GM19455 (cell line): Measurements from ENCODE around the gene CRISP3.
"Not testable (repeated sequence)": the region's sequence is repeated elsewhere in the genome, so short reads cannot be mapped to it uniquely, and the experiment has no call there.

ENCODE experiments used
- ATAC-seq: cut with Tn5 transposase; IDR thresholded peaks from one replicate; pipeline ENCODE4 v1.9.1; 2021; ENCODE audit not compliant: unreplicated experiment

CRISP3 gene, protein sequence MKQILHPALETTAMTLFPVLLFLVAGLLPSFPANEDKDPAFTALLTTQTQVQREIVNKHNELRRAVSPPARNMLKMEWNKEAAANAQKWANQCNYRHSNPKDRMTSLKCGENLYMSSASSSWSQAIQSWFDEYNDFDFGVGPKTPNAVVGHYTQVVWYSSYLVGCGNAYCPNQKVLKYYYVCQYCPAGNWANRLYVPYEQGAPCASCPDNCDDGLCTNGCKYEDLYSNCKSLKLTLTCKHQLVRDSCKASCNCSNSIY

DNA sequence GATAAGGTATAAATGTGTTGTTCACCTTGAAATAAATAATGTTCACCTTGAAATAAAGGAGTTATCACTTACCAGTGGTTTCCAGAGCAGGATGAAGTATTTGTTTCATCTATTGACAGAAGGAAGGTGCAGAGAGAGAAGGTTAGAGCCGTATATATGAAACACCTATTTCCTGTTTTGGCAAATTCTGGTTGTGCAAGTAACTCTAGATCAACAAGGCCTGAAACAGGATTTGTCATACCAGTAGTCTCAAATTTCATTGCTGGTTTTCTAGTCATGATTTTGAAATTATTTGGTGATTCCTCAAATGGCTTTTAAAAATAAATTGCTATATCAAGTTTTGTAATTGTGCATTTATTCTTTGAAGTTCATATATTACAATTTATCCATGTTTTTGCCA lies at the start of gene CRISP3:
TSS of gene CRISP3 (minus strand) at position 130 of the 400 bp plus-strand sequence. CDS start at position 109, 21 bp downstream.
- ATAC-seq = no peak

DNA sequence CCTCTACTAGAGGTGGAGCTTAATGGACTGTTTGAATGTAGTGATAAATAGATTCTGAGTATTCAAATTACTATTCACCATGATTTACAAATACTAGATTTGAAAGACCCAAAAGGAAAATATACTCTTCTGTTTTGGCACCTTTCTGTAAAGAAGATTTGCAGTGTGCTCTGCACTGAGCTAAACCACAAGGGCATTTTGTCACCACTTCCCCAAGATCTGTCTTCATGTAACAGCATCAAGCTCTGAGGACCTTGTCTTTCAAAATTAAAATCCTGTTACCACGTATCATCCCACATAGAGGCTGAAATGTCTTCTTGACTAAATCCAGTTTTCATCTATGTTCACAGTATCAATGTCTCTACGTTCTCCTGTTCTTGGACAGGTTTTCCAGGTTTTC lies 46.2 kb upstream of the CRISP3 start:
- no peak for ATAC-seq

DNA sequence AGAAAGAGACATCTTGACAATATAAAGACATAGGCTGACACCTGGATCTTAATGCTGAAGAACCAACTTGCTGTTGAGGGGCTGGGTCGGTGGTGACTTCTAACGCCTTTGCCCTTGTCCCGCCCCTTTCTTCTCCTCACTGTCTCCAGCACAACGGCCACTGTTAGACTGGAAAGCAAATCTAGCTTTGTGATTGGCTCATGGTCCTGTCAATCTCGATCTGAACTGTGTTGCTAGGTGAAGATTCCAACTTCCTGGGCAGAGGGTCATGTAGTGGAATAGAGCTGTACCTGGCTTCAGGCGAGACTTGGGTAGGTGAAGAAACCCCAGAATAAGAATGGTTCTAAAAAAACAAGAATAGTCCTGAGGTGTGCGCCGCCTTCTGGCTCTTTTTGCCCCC lies 43.0 kb upstream of the CRISP3 start, which contains the start of gene PGK2:
TSS of gene PGK2 (minus strand) at position 110 of the 400 bp plus-strand sequence. CDS start at position 12, 98 bp downstream.
- no peak for ATAC-seq

DNA sequence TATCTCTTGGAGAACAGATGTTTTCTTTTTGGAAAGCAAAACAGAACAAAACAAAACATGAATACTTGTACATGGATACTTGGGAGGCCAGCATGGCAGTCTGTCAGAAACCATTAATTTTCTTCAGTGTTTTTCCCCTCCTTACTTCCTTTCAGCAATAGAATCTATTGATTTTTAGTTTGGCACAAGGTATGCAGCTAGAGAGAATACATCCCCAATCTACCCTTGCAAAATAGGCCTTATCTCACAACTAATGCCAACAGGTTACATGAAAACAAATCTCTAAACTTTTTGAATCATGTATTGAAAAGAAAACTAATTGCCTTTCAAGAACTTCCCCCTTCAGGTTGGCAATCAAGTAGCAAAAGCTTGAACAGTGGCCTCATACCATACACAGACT lies 40.1 kb upstream of the CRISP3 start:
- no peak for ATAC-seq

DNA sequence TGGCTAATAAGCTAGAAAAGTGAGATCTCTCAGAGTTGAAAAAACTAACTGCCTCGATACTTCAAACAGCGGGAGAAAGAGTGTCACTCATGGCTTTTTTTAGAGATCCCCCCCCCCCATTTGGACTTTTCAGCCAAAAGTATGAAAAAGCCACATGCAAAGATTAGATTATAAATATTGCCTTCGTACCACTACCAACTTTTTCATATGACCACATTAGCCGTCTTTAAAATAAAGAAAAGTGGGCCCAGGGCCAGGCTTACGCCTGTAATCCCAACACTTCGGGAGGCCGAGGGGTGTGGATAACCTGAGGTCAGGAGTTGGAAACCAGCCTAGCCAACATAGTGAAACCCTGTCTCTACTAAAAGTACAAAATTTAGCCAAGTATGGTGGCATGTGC lies 38.5 kb upstream of the CRISP3 start:
- ATAC-seq = no peak

DNA sequence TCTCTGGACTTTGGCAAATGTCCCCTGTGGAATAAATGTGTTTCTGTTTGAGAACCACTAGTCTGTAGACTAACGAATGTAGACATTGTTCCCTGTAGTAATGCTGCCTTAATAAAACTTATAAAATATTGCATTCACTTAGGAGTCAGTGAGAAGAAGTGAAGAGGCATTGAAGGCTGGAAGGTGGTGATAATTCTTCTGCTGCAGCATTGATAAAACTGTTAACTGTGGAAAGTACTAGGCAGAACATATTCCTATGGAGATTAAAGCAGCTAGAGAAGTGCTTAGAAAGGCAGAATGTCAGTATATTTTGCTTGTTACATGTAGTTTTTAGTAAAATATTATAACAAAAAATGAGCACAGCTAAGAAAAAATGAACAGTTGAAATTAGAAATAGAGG lies 38.1 kb upstream of the CRISP3 start:
- ATAC-seq = no peak

DNA sequence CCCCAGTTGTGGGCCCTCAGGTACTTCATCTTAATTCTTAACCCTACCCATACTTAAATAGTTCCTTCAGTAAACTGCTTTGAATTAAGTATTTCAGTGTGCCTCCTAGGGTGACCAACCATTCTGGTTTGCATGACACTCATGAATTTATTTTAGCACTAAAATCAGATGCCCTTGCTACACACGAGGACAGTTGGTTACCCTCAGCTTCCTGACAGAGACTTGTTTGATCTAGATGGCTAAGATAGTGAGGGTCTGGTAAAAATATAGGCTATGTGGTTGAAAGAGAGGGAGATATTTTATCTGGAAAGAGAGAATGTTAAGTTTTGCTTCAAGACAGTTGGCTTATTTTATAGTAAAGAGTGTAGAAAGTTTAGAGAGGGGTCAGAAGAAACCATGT lies 32.3 kb upstream of the CRISP3 start:
- no peak for ATAC-seq

DNA sequence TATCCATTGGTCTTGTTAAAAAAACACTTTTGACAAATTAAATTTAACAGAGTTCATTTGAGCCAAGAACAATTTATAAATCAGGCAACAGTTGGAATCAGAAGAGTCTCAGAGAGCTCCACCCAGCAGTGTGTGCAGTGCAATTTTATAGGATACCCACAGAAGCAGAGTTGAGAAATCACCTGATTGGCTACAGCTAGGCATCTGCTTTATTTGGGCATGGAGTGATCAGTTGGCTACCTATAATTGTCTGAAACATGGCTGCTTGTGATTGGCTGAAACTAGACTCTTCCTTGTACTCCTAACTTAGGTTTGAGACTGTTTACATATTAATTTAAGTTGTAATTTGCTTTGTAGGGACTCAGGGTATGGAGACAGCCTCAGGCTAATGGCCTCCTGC lies 30.9 kb upstream of the CRISP3 start:
- no peak for ATAC-seq

DNA sequence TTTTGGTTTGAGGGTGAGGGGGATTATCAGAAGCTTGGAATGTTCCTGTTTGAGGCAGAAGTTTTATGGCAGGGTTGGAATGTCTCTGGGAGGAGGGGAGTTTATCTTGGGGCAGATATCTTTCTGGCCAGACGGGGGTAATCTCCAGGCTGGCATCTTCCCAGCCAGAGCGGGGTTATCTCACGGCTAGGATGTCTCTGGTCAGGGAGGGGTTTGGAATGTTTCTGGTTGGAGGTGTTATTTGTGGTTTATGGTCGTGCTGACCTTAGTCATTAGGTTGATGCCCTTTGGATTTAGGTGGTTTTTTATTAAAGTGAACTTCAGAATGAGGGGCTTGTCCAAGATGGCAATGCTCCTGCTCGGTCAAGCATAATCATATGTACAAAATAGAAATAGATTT lies 28.1 kb upstream of the CRISP3 start:
- no peak for ATAC-seq

DNA sequence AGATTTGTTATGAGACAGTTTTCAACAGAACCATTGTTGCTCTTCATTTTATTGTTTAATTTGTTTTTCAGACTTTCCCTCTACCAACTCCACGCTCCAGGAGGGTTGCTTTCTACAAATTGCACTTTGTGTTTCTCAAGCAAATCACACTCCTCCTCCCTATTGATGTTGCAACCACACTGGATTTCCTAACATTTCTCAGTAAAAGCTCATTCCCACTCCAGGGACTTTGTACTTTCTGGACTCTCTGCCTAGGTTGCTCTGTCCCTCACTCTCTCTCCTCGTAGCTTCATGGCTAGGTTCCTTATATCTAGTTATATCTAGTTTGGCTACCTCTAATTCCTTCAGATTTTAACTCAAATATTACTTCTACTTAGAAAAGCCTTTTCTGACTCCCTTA lies 22.6 kb upstream of the CRISP3 start:
- no peak for ATAC-seq

DNA sequence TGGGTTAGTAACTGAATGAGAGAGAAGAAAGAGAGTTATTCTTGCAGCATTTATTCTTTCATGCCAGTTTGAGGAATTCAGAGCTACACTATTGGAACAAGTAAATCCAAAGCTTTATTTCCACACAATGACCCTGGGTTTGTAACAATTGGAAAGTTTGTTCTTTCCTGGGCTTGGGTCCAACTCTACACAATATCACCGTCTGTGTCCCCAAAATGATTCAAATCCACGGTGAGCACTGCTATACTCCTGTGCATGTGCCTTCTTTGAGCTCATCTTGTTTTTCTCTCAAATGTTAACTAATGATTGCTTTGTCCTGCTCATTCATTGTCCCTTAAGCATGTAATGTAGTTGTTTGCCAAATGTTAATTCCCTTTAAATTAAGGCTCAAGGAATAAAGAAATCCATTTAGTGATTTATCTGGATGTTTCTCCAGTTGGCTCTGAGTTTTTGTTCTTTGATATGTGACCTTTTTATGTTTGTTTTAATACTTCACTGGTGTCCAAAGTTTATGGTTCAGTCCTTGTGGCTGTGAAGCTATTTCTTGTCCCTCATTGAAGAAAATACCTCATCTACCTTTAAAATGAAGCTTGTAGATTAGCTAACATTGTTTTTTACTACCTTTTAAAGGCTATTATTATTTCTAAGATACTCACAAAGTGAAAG lies 20.5 kb upstream of the CRISP3 start:
- no peak for ATAC-seq

DNA sequence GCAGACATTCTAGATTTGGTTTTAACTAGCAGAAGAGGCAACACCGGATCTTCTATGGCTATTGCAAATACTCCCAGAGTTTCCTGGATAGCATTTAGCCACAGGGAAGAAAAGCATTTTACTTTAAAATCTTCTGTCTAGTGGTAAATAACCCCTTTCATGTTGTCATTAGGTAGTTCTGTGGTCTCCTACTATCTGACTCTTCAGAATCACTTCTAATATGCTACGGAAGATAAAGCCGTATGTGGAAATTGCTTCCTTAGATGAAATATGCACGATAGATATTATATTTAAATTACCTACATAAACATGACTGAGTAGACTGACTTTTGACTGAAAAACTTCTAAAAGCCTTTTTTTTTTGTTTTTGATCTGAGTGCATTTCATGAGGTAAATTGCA lies 759 bp downstream of the CRISP3 start:
- ATAC-seq = no peak

DNA sequence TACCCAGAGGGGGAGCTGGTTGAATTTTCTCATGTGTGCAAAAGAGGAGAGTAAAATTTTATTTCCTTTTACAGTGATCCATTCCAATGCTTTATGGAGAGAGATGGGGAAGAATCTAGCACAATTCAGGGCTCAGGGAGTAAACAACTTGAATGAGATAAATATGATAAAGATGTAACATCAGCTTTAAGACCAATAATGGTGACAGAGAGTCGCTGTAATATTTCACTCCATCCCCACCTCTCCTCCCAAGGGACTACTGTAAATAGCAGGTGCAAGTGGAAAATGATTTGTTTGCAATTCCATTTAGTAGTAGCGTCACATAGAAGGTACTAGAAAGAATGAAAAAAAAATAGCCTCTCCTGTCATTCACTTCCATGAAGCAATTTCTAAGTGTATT lies 4.8 kb downstream of the CRISP3 start:
- ATAC-seq = no peak

DNA sequence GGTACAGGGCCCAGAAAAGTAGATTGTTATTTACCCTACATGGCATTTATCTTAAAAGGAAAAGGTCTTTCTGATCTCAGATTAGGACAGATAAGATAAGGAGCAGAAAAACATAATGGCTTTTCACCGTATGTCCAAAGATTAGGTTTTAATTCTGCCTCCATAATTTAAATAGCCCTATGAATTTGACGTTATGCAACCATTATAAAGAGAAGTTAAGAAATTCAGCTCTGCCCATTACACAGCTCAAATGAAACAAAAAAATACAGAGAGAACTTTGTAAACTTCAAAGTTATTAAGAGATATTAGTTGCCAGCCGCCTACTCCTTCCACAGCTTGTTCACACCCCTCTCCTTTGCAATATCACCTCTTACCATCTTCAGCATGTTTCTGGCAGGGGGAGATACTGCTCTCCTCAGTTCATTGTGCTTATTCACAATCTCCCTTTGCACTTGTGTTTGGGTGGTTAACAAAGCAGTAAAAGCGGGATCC lies 8.1 kb downstream of the CRISP3 start:
- no peak for ATAC-seq

DNA sequence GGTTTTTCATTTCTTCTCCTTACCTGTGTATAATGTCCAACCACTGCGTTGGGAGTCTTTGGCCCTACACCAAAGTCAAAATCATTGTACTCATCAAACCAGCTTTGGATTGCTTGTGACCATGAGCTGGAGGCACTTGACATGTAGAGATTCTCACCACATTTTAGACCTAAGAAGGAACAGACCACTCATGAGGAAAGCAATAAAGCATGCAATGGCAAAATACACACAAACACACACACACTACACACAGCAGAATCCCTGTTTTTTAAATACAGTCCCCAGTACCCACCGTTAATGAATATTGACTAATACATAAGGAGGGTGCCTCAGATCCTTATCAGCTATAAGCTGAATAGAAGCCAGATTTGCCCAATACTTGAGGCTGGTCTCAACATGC lies 10.5 kb downstream of the CRISP3 start:
- no peak for ATAC-seq

DNA sequence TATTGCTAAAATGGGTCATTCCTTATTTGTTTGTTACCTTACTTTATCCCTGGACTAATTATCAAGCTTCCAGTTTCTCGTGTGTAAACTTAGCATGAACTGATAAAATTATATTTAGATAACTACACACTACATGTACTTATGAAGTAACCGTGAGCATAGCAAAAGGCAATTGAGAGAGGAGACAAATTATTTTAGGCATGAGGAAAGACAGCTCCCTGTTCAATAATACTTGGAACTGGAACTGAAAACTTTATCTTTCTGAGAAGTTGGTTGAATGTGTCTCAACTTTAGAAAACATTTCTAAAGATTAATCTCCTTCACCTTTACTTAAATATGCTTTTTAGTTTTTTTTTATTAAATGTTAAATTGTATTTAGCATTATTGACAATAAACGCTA lies 11.4 kb downstream of the CRISP3 start:
- ATAC-seq = no peak

DNA sequence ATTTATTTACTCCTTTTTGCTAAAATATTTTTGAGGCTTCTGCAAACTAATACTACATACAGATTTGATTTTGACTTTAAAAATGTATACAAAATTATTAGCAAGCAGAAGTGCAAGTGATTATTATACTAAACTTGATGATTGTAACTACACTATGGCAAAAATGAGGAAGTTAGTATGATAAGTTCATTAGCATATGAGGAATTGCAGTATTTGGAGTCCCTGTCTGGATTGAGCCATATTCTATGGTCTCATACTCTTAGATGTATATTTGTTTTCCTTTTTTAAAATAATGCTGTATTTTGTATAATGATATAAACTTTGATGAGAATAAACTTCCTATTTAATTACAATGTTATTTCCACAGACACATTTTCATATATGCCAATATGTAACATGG lies 13.9 kb downstream of the CRISP3 start:
- ATAC-seq = no peak

DNA sequence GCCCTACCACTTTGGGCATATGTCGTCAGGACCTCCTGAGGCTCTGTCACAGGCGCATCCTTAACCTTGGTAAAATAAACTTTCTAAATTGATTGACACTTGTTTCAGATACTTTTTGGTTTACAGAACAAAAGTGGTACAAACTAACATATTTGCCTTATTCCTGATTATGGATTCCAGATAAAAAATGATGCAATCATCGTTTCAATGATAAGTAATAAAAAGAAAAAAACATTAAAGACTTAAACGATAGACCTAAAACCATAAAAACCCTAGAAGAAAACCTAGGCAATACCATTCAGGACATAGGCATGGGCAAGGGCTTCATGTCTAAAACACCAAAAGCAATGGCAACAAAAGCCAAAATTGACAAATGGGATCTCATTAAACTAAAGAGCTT lies 20.3 kb downstream of the CRISP3 start:
- not testable (repeated sequence) for ATAC-seq

DNA sequence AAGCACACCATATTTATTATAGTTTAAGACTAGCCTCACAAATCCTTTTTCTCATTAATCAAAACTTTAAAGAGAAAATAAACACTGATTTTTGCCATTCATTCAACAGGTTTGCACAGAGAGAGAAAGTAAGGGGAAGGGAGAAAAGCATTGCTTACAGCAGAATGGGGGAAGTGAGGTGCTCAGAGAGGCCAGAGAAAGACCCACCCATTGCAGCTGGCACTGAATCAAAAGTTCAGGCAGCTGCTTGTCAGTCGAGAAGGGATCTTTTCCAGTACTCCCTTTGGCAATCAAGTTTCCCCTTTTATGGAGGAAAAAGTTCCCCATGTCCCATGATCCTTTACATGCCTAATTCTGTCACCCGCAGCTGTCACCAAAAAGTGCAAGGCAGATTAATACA lies 22.9 kb downstream of the CRISP3 start:
- no peak for ATAC-seq

DNA sequence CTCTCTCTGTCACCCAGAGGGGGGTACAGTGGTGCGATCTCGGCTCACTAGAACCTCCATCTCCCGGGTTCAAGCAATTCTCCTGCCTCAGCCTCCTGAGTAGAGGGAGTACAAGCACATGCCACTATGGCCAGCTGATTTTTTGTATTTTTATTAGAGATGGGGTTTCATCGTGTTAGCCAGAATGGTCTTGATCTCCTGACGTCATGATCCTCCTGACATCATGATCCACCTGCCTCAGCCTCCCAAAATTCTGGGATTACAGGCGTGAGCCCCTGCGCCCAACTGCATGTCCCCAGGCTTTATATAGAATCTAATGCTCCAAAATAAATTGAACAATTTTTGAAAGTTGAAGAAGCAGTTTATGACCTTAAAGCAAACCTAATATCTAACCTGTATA lies 23.8 kb downstream of the CRISP3 start:
- no peak for ATAC-seq

DNA sequence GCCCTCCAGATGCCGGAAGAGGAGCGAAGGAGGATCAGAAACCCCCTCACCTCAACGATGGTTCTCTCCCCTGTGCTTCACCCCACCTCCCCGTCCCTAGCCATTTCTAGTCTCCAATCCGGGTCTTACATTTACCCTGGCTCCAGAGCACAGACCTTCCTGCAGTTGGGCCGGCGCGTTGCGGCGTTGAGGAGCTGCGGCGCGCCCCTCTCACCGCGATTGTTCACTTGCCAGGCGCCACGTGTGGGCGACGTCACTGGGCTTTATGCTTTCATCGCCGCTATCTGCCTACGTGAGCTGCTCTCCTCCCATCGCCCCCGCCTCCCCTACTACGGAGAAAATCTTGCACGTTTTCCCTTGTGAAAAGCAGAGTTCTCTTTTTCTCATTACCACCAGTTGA lies 30.8 kb downstream of the CRISP3 start, which contains the start of gene CRISP2:
TSS of gene CRISP2 (minus strand) at position 198 of the 400 bp plus-strand sequence. CDS start 4,347 bp downstream, outside the sequence.
- no peak for ATAC-seq

DNA sequence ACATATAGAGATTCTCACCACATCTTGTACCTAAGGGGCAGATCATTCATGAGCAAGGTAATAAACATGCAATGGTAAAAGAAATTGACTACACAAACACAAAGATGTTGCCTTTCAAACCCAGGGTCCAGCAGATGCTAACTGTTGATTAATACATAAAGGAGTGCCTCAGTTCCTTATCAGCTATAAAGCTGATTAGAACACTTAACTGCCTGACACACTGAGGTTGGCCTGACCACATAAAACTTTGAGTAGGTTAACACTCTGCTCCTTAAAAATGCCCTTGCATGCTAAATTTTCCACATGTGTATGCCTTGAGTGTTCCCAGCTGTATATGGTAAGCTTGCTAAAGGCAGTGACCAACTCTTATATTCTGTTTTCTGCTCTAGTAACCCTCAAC lies 45.7 kb downstream of the CRISP3 start:
- ATAC-seq = no peak
